NCI-H187 (cell line): Measurements from ENCODE around the gene RTN4R.

Experiments
- DNase-seq, 2 experiments: peaks; one replicate each; lab custom pipeline; 2025; lab: John Stamatoyannopoulos, UW

RTN4R gene

GRCh38 chr22:20229916-20230775 lies 38.0 kb downstream of the RTN4R start:
- DNase-seq: no peak

- no peak for DNase-seq
These were observed 39.2 kb downstream of the RTN4R start for GRCh38 chr22:20228939-20229272.

GRCh38 chr22:20228055-20228938 lies 39.8 kb downstream of the RTN4R start:
- DNase-seq: no peak

GRCh38 chr22:20227363-20227762 lies 40.8 kb downstream of the RTN4R start:
- DNase-seq: no peak

- DNase-seq: no peak
These were observed 41.3 kb downstream of the RTN4R start for GRCh38 chr22:20226760-20227350.

GRCh38 chr22:20226077-20226716 lies 41.9 kb downstream of the RTN4R start:
- no peak for DNase-seq

- no peak for DNase-seq
These were observed 42.5 kb downstream of the RTN4R start for GRCh38 chr22:20225693-20225966.

- DNase-seq: no peak
These were observed 43.0 kb downstream of the RTN4R start for GRCh38 chr22:20224917-20225692.

- no peak for DNase-seq
These were observed 43.9 kb downstream of the RTN4R start for GRCh38 chr22:20224256-20224626.

GRCh38 chr22:20223421-20224255 lies 44.5 kb downstream of the RTN4R start:
- no peak for DNase-seq

- no peak for DNase-seq
These were observed 45.2 kb downstream of the RTN4R start for GRCh38 chr22:20222764-20223420.

- DNase-seq: no peak
These were observed 46.4 kb downstream of the RTN4R start for GRCh38 chr22:20221421-20222340.

GRCh38 chr22:20220629-20221026 lies 47.5 kb downstream of the RTN4R start:
- no peak for DNase-seq

- no peak for DNase-seq
These were observed 48.2 kb downstream of the RTN4R start for GRCh38 chr22:20219667-20220628.

GRCh38 chr22:20218987-20219386 lies 49.1 kb downstream of the RTN4R start:
- no peak for DNase-seq

GRCh38 chr22:20218326-20218872 lies 49.7 kb downstream of the RTN4R start:
- DNase-seq: no peak

- DNase-seq: no peak
These were observed 50.6 kb downstream of the RTN4R start for GRCh38 chr22:20217563-20217962.
